ENCODE data around the gene ST6GALNAC2. TPM values are rescaled to one million over a fixed set of nuclear protein-coding genes. Genes with fewer than 3 reads are reported as not detected.
"Not testable (repeated sequence)": the region's sequence is repeated elsewhere in the genome, so short reads cannot be mapped to it uniquely, and the experiment has no call there.

Gene ST6GALNAC2
- 0.81 TPM for total RNA-seq

DNA sequence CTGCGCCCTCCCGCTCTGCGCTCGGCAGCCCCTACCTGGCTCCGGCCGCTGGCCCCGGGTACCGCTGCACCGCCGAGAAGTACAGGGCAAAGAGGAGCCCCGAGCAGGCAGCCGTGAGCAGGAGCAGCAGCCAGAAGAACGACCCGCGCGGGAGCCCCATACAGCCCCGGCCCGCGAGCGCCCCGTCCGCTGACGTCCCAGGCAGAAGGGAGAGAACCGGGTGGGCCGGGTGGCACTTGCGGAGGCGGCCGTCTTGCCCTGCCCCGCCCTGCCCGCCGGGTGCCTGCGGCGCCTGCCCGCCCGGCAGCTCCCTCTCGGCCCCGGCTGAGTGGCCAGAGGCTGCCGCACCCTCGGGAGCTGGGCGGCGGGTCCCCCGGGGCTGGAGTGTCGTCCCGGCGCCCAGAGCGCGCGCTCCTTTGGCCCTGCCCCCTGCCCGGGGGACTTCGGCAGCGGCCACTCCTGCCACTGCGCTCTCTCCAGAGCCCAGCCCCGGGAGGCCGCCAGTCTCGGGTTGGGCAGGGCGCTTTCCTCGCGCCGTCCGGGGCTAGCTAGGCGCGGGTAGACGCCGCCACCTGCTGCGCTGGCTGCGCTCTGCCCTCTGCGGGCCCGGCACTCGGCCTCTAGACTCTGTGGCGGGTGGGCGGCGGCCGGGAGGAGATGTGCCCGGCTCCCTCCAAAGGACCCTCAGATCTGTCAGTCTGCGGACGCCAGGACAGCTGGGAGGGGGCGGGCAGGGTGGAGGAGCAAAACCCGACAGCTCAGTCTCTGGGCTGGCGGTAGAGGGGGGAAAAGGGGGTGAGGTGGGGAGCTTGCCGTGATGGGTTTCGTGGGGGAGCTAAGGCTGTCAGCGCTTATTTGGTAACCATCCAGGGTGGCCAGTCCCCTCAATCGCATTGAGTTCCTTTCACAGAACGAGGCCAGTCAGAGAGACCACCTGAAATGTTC, at the start of gene ST6GALNAC2:
ST6GALNAC2 (minus strand) TSS at position 212 of the 945 bp plus-strand sequence; CDS start at position 160, 52 bp downstream.
- DNase-seq (ENCODE audit: low read depth in 2 of 3, low spot score in 2 of 3) = peak in 2 of 3 donors; percentile 68

- no peak for DNase-seq (ENCODE audit: low read depth in 2 of 3, low spot score in 2 of 3)
Measured at GRCh38 chr17:76635039-76635438, 49.4 kb upstream of the ST6GALNAC2 start.

GRCh38 chr17:76633628-76634328, 48.1 kb upstream of the ST6GALNAC2 start:
- no peak for DNase-seq (ENCODE audit: low read depth in 2 of 3, low spot score in 2 of 3)

DNA sequence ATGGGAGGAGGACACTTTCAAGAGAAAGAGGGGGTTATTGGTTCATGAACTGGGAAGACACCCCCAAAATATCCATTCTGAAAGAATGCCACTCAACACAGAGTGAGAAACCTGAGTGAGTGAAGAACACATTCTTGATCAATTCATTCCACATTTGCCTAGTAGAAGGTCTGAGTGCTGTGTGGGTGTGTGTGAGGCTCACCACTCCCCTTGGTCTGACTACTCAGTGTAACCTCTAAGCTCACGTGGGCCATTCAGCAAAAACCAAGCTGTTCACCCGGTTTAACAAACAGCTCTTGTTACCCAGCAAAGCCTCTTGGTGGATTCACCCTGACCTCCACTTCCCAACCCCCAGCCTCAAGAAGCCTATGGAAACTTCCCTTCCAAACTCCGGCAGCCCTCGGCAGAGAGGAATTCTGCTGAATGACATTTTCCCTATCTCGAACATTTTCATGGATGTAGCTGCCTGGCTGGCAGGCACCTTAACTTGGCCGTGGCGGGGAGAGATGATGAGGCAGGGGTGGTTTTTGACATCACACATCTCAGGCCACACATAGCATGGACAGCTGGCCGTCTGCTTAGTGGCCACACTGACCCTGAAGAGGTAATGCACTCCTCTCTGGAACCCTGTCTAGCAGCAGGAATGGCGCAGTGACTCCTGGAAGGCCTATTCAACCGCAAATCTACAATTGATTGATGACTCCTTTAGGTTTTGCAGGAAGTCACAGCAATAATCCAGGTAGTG, 46.3 kb upstream of the ST6GALNAC2 start:
- DNase-seq (ENCODE audit: low read depth in 2 of 3, low spot score in 2 of 3) = no peak

- DNase-seq (ENCODE audit: low read depth in 2 of 3, low spot score in 2 of 3) = no peak
Measured at GRCh38 chr17:76630151-76630550, 44.5 kb upstream of the ST6GALNAC2 start.

DNA sequence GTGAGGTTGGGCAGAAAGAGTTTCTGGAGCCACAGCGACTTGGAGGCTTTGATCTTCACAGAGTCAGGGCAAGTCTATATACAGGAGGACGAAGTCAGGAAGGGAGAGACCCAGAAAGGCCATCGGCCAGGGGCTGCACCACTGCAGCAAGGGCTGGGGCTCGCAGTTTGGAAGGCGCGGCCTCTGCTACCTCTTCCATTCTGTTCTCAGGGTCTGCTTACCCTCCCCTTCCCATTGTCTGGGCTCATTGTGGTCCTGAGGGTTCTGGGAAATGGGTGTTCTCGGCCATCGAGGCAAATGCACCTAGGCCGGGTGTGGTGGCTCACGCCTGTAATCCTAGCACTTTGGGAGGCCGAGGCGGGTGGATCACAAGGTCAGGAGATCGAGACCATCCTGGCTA, 41.9 kb upstream of the ST6GALNAC2 start:
- no peak for DNase-seq (ENCODE audit: low read depth in 2 of 3, low spot score in 2 of 3)

GRCh38 chr17:76626442-76626841, 40.8 kb upstream of the ST6GALNAC2 start:
- DNase-seq (ENCODE audit: low read depth in 2 of 3, low spot score in 2 of 3) = no peak

GRCh38 chr17:76625496-76625895, 39.8 kb upstream of the ST6GALNAC2 start:
- no peak for DNase-seq (ENCODE audit: low read depth in 2 of 3, low spot score in 2 of 3)

- peak; percentile 59 to 70 (median 66) for DNase-seq (ENCODE audit: low read depth in 2 of 3, low spot score in 2 of 3)
Measured at GRCh38 chr17:76623271-76624146, 37.8 kb upstream of the ST6GALNAC2 start.

- DNase-seq (ENCODE audit: low read depth in 2 of 3, low spot score in 2 of 3) = no peak
Measured at GRCh38 chr17:76617838-76618237, 32.2 kb upstream of the ST6GALNAC2 start.

DNA sequence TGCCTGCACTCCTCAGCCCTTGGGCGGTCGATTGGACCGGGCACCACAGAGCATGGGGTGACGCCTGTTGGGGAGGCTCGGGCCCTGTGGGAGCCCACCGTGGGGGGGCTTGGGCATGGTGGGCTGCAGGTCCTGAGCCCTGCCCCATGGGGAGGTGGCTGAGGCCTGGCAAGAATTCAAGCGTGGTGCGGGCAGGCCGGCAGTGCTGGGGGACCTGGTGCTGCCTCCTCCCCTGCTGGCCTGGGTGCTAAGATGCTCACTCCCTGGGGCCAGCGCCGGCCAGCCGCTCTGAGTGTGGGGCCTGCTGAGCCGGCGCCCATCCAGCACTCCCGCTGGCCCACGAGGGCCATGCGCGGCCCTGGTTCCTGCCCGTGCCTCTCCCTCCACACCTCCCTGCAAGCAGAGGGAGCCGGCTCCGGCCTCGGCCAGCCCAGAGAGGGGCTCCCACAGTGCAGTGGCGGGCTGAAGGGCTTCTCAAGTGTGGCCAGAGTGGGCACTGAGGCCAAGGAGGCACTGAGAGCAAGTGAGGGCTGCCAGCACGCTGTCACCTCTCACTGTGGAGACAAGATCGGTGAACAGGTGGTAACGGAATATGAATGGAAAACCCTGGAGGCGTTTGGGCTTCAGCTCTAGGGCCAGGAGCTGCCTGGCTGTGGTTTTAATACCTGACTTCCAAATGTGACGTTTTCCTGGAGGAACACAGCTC, 29.4 kb upstream of the ST6GALNAC2 start:
- DNase-seq (ENCODE audit: low read depth in 2 of 3, low spot score in 2 of 3) = no peak

DNA sequence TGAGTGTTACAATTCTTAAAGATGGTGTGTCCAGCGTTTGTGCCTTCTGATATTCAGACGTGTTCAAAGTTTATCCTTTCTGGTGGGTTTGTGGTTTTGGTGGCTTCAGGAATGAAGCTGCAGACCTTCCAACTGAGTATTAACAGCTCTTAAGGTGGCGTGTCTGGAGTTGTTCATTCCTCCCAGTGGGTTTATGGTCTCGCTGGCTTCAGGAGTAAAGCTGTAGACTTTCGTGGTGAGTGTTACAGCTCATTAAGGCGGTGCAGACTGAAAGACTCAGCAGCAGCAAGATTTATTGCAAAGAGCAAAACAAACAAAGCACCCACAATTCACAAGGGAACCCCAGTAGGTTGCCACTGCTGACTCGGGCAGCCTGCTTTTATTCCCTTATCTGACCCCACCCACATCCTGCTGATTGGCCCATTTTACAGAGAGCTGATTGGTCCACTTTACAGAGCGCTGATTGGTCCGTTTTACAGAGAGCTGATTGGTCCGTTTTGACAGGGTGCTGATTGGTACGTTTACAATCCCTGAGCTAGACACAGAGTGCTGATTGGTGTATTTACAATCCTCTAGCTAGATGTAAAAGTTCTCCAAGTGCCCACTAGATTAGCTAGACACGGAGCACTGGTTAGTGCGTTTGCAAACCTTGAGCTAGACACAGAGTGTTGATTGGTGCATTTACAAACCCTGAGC, 28.6 kb upstream of the ST6GALNAC2 start:
- DNase-seq (ENCODE audit: low read depth in 2 of 3, low spot score in 2 of 3) = not testable (repeated sequence)

DNA sequence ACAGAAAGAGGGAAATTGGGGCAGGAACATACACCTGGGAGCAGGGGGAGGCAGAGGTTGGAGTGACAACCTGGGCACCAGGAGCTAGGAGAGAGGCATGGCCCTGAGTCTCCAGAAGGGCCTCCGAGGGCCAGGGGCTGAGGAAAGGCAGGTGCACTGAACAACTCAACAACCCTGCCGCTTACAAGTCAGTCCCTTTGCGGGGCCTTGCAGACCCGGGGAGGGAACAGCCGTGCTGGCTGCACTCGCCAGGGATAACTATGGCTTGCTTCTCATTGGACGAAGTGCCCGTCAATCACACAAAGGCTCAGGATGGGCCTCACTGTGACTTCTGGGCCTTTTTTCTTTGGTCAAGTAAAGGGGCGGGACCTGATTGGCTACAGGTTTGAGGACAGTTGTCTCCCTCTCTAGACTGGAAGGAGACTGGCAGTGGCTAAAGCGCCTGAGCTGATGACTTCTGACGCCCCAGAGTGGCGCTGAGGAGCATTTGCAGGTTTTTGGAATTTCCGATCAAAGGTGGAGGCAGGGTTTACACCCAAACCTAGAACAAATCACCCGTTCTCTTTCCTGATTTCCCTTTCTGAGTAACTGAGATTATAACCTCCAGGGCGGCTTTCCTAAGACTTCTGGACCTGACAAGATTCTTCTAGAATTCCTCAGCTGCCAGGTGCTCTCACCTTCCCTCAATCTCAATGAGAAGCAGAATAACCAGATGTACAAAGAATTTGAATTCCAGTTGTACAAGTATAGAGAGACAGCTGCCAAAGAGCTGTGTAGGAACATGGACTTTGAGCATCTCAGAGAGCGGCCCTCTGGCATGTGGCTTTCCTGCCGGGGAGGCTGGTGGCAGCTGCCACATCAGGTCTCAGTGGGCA, 27.6 kb upstream of the ST6GALNAC2 start:
- DNase-seq (ENCODE audit: low read depth in 2 of 3, low spot score in 2 of 3) = no peak

- DNase-seq (ENCODE audit: low read depth in 2 of 3, low spot score in 2 of 3) = no peak
Measured at GRCh38 chr17:76612465-76612864, 26.8 kb upstream of the ST6GALNAC2 start.

- DNase-seq (ENCODE audit: low read depth in 2 of 3, low spot score in 2 of 3) = no peak
Measured at GRCh38 chr17:76611758-76612157, 26.1 kb upstream of the ST6GALNAC2 start.

GRCh38 chr17:76611080-76611749, 25.6 kb upstream of the ST6GALNAC2 start:
- not testable (repeated sequence) for DNase-seq (ENCODE audit: low read depth in 2 of 3, low spot score in 2 of 3)

GRCh38 chr17:76606685-76607084, 21.0 kb upstream of the ST6GALNAC2 start:
- not testable (repeated sequence) for DNase-seq (ENCODE audit: low read depth in 2 of 3, low spot score in 2 of 3)
